Measurements from ENCODE around the gene ALPP.

DNA sequence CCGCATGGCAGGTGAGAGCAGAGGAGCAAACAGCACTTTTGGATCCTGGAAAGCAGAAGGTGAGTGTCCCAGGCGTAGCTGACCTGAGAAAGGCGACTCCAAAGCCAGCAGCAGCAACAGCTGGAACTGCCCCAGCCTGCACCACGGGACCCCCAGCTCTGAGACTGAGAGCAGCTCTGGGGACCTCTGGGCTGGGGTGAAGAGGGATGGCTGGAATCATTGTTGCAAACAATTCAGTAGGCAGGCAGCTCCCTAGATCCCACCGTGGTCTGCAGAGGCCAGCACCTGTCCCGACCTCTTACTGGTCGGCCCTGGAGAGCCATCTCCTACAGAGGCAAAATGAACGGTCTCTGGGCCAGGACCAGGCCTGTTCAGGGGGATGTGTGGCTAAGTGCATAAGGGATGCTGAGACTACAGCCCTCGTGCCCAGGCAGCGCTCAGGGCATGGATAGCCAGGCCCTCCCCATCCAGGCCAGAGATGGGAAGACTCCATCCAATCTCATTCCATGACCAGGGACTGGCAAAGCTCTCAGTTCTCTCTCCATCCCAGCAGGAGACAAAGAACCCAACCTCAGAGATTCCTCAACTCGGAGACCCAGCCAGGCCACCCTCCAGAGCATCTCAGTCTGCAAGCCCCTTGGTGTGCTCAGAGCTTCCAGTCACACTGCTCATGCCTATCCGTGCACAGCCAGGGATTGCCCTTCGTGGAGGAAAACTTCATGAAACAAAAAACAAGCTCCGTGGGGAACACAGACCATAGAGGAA lies 38.2 kb upstream of the ALPP start:
- TF ChIP-seq NFYB (CRISPR knock-in tag; conservative IDR thresholded peaks at IDR 0.05; ENCODE audit: low read depth) (no peak), SP1 (CRISPR knock-in tag; conservative IDR thresholded peaks at IDR 0.05) (no peak), SMAD4 (CRISPR knock-in tag; IDR thresholded peaks at IDR 0.05) (no peak), NR2C2 (CRISPR knock-in tag; IDR thresholded peaks at IDR 0.05) (no peak), GRHL2 (CRISPR knock-in tag; IDR thresholded peaks at IDR 0.05; ENCODE audit: insufficient replicate concordance, severe bottlenecking) (no peak), ZBTB21 (CRISPR knock-in tag; IDR thresholded peaks at IDR 0.05; ENCODE audit: borderline replicate concordance) (no peak)
- TF ChIP-seq, protein P1, sequence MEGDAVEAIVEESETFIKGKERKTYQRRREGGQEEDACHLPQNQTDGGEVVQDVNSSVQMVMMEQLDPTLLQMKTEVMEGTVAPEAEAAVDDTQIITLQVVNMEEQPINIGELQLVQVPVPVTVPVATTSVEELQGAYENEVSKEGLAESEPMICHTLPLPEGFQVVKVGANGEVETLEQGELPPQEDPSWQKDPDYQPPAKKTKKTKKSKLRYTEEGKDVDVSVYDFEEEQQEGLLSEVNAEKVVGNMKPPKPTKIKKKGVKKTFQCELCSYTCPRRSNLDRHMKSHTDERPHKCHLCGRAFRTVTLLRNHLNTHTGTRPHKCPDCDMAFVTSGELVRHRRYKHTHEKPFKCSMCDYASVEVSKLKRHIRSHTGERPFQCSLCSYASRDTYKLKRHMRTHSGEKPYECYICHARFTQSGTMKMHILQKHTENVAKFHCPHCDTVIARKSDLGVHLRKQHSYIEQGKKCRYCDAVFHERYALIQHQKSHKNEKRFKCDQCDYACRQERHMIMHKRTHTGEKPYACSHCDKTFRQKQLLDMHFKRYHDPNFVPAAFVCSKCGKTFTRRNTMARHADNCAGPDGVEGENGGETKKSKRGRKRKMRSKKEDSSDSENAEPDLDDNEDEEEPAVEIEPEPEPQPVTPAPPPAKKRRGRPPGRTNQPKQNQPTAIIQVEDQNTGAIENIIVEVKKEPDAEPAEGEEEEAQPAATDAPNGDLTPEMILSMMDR (IDR thresholded peaks at IDR 0.05) = no peak
- TF ChIP-seq, protein P2, sequence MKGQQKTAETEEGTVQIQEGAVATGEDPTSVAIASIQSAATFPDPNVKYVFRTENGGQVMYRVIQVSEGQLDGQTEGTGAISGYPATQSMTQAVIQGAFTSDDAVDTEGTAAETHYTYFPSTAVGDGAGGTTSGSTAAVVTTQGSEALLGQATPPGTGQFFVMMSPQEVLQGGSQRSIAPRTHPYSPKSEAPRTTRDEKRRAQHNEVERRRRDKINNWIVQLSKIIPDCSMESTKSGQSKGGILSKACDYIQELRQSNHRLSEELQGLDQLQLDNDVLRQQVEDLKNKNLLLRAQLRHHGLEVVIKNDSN (CRISPR knock-in tag; IDR thresholded peaks at IDR 0.05) = no peak
- TF ChIP-seq, protein P3, sequence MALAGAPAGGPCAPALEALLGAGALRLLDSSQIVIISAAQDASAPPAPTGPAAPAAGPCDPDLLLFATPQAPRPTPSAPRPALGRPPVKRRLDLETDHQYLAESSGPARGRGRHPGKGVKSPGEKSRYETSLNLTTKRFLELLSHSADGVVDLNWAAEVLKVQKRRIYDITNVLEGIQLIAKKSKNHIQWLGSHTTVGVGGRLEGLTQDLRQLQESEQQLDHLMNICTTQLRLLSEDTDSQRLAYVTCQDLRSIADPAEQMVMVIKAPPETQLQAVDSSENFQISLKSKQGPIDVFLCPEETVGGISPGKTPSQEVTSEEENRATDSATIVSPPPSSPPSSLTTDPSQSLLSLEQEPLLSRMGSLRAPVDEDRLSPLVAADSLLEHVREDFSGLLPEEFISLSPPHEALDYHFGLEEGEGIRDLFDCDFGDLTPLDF (CRISPR knock-in tag; IDR thresholded peaks at IDR 0.05) = no peak
- TF ChIP-seq, protein P4, sequence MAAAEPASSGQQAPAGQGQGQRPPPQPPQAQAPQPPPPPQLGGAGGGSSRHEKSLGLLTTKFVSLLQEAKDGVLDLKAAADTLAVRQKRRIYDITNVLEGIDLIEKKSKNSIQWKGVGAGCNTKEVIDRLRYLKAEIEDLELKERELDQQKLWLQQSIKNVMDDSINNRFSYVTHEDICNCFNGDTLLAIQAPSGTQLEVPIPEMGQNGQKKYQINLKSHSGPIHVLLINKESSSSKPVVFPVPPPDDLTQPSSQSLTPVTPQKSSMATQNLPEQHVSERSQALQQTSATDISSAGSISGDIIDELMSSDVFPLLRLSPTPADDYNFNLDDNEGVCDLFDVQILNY (CRISPR knock-in tag; IDR thresholded peaks at IDR 0.05) = no peak
- TF ChIP-seq, protein P5, sequence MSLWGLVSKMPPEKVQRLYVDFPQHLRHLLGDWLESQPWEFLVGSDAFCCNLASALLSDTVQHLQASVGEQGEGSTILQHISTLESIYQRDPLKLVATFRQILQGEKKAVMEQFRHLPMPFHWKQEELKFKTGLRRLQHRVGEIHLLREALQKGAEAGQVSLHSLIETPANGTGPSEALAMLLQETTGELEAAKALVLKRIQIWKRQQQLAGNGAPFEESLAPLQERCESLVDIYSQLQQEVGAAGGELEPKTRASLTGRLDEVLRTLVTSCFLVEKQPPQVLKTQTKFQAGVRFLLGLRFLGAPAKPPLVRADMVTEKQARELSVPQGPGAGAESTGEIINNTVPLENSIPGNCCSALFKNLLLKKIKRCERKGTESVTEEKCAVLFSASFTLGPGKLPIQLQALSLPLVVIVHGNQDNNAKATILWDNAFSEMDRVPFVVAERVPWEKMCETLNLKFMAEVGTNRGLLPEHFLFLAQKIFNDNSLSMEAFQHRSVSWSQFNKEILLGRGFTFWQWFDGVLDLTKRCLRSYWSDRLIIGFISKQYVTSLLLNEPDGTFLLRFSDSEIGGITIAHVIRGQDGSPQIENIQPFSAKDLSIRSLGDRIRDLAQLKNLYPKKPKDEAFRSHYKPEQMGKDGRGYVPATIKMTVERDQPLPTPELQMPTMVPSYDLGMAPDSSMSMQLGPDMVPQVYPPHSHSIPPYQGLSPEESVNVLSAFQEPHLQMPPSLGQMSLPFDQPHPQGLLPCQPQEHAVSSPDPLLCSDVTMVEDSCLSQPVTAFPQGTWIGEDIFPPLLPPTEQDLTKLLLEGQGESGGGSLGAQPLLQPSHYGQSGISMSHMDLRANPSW (CRISPR knock-in tag; conservative IDR thresholded peaks at IDR 0.05; ENCODE audit: low read depth) = no peak
